Measurements from ENCODE around the gene RHCG. TPM values are rescaled to one million over a fixed set of nuclear protein-coding genes. Genes with fewer than 3 reads are reported as not detected.

The RHCG gene
- total RNA-seq, 1 experiment from 2014 or later = 3.0 TPM

DNA sequence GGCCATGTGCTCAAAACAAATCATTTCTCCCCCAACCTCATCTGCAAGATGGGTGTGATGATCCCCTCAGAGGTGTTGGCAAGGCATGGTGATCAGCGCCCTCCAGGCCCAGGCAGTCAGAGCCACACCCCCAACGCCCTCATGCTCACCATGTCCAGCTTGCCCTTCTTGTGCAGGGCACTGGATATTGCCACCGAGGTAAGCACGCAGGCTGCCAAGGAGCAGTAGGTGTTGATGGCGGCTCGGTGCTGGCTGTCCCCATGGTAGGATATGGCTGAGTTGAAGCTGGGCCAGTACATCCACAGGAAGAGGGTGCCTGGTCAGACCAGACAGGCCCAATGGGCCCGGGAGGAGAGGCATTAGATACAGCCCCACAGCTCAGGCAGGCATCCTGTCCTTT lies 17.2 kb downstream of the RHCG start:
- ATAC-seq (no peak), DNase-seq (ENCODE audit: low read depth, low spot score) (no peak)
- H3K4me3 ChIP-seq (ENCODE audit: low read depth in 2 of 2, low read length in 2 of 2) = no peak overlapping the region
- no TSS peak for BruUV-seq (replicated peaks)
- intact Hi-C loops (cut with micrococcal nuclease; ENCODE audit: unreplicated experiment) (no loop called here), in situ Hi-C loops (cut with HindIII; ENCODE audit: low pct_unique_long_range_greater_than_20kb, low sequenced_read_pairs) (no loop called here)
- H3K9me3 ChIP-seq (ENCODE audit: control insufficient read depth, insufficient read depth, low read depth, low read length) = no peaks in the 10 kb centered on the region
- H3K27me3 ChIP-seq (ENCODE audit: control insufficient read depth, insufficient read depth, low read length) = no peaks in the 10 kb centered on the region; the same call in 1 of the 2 replicates
- no peaks in the 10 kb centered on the region for H3K36me3 ChIP-seq (ENCODE audit: control insufficient read depth, insufficient read depth, low read length)
- H3K27ac ChIP-seq (ENCODE audit: low read length) = no peak overlapping the region
- TF ChIP-seq, protein P1, sequence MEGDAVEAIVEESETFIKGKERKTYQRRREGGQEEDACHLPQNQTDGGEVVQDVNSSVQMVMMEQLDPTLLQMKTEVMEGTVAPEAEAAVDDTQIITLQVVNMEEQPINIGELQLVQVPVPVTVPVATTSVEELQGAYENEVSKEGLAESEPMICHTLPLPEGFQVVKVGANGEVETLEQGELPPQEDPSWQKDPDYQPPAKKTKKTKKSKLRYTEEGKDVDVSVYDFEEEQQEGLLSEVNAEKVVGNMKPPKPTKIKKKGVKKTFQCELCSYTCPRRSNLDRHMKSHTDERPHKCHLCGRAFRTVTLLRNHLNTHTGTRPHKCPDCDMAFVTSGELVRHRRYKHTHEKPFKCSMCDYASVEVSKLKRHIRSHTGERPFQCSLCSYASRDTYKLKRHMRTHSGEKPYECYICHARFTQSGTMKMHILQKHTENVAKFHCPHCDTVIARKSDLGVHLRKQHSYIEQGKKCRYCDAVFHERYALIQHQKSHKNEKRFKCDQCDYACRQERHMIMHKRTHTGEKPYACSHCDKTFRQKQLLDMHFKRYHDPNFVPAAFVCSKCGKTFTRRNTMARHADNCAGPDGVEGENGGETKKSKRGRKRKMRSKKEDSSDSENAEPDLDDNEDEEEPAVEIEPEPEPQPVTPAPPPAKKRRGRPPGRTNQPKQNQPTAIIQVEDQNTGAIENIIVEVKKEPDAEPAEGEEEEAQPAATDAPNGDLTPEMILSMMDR (IDR thresholded peaks at IDR 0.05) = no peak
- TF ChIP-seq TCF7L2 (IDR thresholded peaks at IDR 0.05; ENCODE audit: low read depth, low read length) (no peak), POLR2AphosphoS5 (IDR thresholded peaks at IDR 0.05; ENCODE audit: low read depth, low read length) (no peak), SIN3A (IDR thresholded peaks at IDR 0.05; ENCODE audit: borderline replicate concordance, insufficient read depth, low read depth, low read length) (no peak)
- TF ChIP-seq, protein P2, sequence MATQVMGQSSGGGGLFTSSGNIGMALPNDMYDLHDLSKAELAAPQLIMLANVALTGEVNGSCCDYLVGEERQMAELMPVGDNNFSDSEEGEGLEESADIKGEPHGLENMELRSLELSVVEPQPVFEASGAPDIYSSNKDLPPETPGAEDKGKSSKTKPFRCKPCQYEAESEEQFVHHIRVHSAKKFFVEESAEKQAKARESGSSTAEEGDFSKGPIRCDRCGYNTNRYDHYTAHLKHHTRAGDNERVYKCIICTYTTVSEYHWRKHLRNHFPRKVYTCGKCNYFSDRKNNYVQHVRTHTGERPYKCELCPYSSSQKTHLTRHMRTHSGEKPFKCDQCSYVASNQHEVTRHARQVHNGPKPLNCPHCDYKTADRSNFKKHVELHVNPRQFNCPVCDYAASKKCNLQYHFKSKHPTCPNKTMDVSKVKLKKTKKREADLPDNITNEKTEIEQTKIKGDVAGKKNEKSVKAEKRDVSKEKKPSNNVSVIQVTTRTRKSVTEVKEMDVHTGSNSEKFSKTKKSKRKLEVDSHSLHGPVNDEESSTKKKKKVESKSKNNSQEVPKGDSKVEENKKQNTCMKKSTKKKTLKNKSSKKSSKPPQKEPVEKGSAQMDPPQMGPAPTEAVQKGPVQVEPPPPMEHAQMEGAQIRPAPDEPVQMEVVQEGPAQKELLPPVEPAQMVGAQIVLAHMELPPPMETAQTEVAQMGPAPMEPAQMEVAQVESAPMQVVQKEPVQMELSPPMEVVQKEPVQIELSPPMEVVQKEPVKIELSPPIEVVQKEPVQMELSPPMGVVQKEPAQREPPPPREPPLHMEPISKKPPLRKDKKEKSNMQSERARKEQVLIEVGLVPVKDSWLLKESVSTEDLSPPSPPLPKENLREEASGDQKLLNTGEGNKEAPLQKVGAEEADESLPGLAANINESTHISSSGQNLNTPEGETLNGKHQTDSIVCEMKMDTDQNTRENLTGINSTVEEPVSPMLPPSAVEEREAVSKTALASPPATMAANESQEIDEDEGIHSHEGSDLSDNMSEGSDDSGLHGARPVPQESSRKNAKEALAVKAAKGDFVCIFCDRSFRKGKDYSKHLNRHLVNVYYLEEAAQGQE (IDR thresholded peaks at IDR 0.05; ENCODE audit: insufficient read depth in 1 of 2, low read depth in 2 of 2, low read length in 1 of 2) = no peak
- ChIA-PET POLR2A (no interaction called here), CTCF (no interaction called here)
- H3K4me1 ChIP-seq (ENCODE audit: control insufficient read depth, insufficient read depth, low read length) = no peaks in the 10 kb centered on the region

DNA sequence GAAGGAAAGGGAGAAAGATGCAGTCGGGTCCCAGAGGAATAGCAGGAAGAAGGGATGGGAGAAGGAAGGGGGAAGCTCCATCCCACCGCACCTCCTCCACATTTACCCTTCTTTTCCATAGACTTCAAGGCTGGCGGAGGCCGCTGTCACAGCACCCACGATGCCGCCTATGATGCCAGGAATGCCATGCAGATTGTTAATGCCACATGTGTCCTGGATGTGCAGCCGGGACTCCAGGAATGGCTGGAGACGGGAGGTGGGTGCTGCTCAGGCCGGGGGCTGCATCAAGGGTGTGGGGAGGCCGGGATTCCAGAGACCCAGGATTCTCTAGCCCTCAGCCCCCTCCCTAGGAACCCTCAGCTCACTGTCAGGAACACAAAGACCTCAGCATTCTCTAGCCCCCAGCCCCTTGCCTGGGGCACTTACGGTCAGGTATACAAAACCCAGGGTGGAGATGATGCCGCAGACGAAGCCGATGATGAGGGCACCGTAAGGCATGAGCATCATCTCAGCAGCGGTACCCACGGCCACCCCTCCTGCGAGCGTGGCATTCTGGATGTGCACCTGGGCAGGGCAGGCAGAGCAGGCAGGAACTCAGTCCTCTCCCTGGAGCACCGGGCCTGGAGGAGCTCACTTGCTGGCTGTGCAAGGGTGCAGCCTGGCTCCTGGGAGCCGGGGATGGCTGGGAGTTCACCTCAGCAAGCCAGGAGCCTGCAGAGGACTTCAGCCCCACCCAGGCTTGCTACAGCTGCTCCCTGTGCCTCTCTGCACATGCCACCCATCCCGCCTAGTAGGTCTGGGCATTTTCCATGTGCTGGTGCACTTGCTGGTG lies 18.8 kb downstream of the RHCG start:
- ChIA-PET POLR2A (no interaction called here), CTCF (interaction anchor here (0.5 kb wide), 1 partner anchor 205 kb away, joined by 3 read pairs; no protein-coding TSS in a partner anchor)
- Histone ChIP-seq H3K36me3 (ENCODE audit: control insufficient read depth, insufficient read depth, low read length) (no peaks in the 10 kb centered on the region), H3K9me3 (ENCODE audit: control insufficient read depth, insufficient read depth, low read depth, low read length) (no peaks in the 10 kb centered on the region), H3K4me1 (ENCODE audit: control insufficient read depth, insufficient read depth, low read length) (no peaks in the 10 kb centered on the region), H3K27ac (ENCODE audit: low read length) (no peak overlapping the region), H3K27me3 (ENCODE audit: control insufficient read depth, insufficient read depth, low read length) (no peaks in the 10 kb centered on the region; the same call in 1 of the 2 replicates), H3K4me3 (ENCODE audit: low read depth in 2 of 2, low read length in 2 of 2) (no peak overlapping the region)
- TF ChIP-seq POLR2AphosphoS5 (IDR thresholded peaks at IDR 0.05; ENCODE audit: low read depth, low read length) (no peak), TCF7L2 (IDR thresholded peaks at IDR 0.05; ENCODE audit: low read depth, low read length) (no peak), SIN3A (IDR thresholded peaks at IDR 0.05; ENCODE audit: borderline replicate concordance, insufficient read depth, low read depth, low read length) (no peak)
- TF ChIP-seq, protein P1 (IDR thresholded peaks at IDR 0.05) = no peak
- TF ChIP-seq, protein P2 (IDR thresholded peaks at IDR 0.05; ENCODE audit: insufficient read depth in 1 of 2, low read depth in 2 of 2, low read length in 1 of 2) = no peak
- ATAC-seq (0 out of 2 replicates have a peak, but pooled peaks have one; percentile 53), DNase-seq (ENCODE audit: low read depth, low spot score) (no peak)
- in situ Hi-C loops (cut with HindIII; ENCODE audit: low pct_unique_long_range_greater_than_20kb, low sequenced_read_pairs) = no loop called here
- no TSS peak for BruUV-seq (replicated peaks)
- intact Hi-C loops (cut with micrococcal nuclease; ENCODE audit: unreplicated experiment) = no loop called here
